GM12878 (cell line): ENCODE data around the gene SOS1. TPM values are rescaled to one million over a fixed set of nuclear protein-coding genes. Genes with fewer than 3 reads are reported as not detected.

Source experiments
- ATAC-seq: fragments of 200-7000 bp; cut with Tn5 transposase; 3 replicates; pipeline ENCODE4 v1.9.1; 2020; ENCODE audit warnings: mild to moderate bottlenecking, moderate library complexity
- BruUV-seq: library from RNA; stranded (reverse); fragments of 400-500 nt; replicated peaks from 2 replicates; lab custom pipeline; 2021; lab: Mats Ljungman, UMichigan
- CTCF ChIA-PET: fragments of 300-600 bp; sonication (Branson Sonifier 250); formaldehyde crosslinking; extraction: SDS; loops from one replicate; lab custom pipeline; 2021; ENCODE audit warnings: inconsistent platforms; lab: Yijun Ruan, JAX
- POLR2A ChIA-PET: fragments of 350-600 bp; formaldehyde crosslinking; extraction: SDS; loops from one replicate; lab custom pipeline; 2021; ENCODE audit warnings: inconsistent platforms; lab: Charles Lee
- RAD21 ChIA-PET: fragments of 300-600 bp; sonication (Branson Sonifier 250); formaldehyde crosslinking; loops from one replicate; lab custom pipeline; 2023; ENCODE audit warnings: antibody characterized with exemption; ENCODE audit not compliant: unreplicated experiment; lab: Charles Lee
- SMC1A ChIA-PET: fragments of 300-600 bp; sonication (Branson Sonifier 250); formaldehyde crosslinking; loops from one replicate; lab custom pipeline; 2023; ENCODE audit not compliant: unreplicated experiment, uncharacterized antibody; lab: Charles Lee
- DNase-seq: peaks from one replicate; pipeline ENCODE4 v3.0.0-alpha.2; 2011; ENCODE audit warnings: low read depth, low spot score
- FAIRE-seq: peaks from 3 replicates; lab custom pipeline; 2011; peaks lifted over from hg19 to GRCh38; lab: Jason Lieb, UNC
- H2AFZ ChIP-seq: 2 replicates; pipeline ENCODE4 v1.6.0; 2011; ENCODE audit warnings: low read depth, low read length, control low read depth; ENCODE audit not compliant: control insufficient read depth
- H3K27ac ChIP-seq: 2 replicates; pipeline ENCODE4 v1.5.1; 2011; ENCODE audit warnings: control low read depth; ENCODE audit not compliant: control insufficient read depth, insufficient read depth
- H3K27me3 ChIP-seq, 2 experiments: replicated peaks in 1 of 2; 2 replicates each; pipeline versions ENCODE4 v1.6.0 to v1.6.1; 2011; ENCODE audit warnings: low read length in 1 of 2; ENCODE audit not compliant: control insufficient read depth in 2 of 2, insufficient read depth in 2 of 2
- H3K36me3 ChIP-seq, 2 experiments: 2 replicates each; pipeline ENCODE4 v1.5.1; 2011; ENCODE audit warnings: low read length in 1 of 2; ENCODE audit not compliant: control insufficient read depth in 2 of 2, insufficient read depth in 2 of 2
- H3K4me1 ChIP-seq: 2 replicates; pipeline ENCODE4 v1.6.1; 2011; ENCODE audit warnings: mild to moderate bottlenecking, low read length, moderate library complexity, mixed read lengths; ENCODE audit not compliant: control insufficient read depth, insufficient read depth
- H3K4me2 ChIP-seq: 2 replicates; pipeline ENCODE4 v1.6.0; 2011; ENCODE audit warnings: control low read depth; ENCODE audit not compliant: control insufficient read depth, insufficient read depth
- H3K4me3 ChIP-seq: fragments of 200-600 bp; sonication (generic); 2 replicates; pipeline ENCODE4 v1.5.1; 2016
- H3K79me2 ChIP-seq: 2 replicates; pipeline ENCODE4 v1.6.0; 2011; ENCODE audit warnings: low read length; ENCODE audit not compliant: control insufficient read depth, insufficient read depth
- H3K9ac ChIP-seq: 2 replicates; pipeline ENCODE4 v1.8.0; 2011; ENCODE audit warnings: low read length, control low read depth, mixed read lengths; ENCODE audit not compliant: control insufficient read depth, insufficient read depth
- H3K9me3 ChIP-seq: replicated peaks from 3 replicates; pipeline ENCODE4 v1.5.1; 2011; ENCODE audit warnings: mild to moderate bottlenecking, low read length; ENCODE audit not compliant: control insufficient read depth, insufficient read depth
- H4K20me1 ChIP-seq: 2 replicates; pipeline ENCODE4 v1.6.0; 2011; ENCODE audit not compliant: control insufficient read depth, insufficient read depth
- E2F8 ChIP-seq: fragments of 450-650 bp; IDR thresholded peaks from 2 replicates; pipeline ENCODE4 v1.6.1; 2018; ENCODE audit warnings: mild to moderate bottlenecking, low read depth, moderate library complexity; ENCODE audit not compliant: partially characterized antibody
- EED ChIP-seq: sonication (generic); IDR thresholded peaks from 2 replicates; pipeline ENCODE4 v1.6.1; 2016; ENCODE audit warnings: antibody characterized with exemption, low read depth
- MLLT1 ChIP-seq: fragments of 450-650 bp; IDR thresholded peaks from 2 replicates; pipeline ENCODE4 v1.6.1; 2016; ENCODE audit warnings: mild to moderate bottlenecking
- POLR2AphosphoS5 ChIP-seq: IDR thresholded peaks from 2 replicates; pipeline ENCODE4 v1.6.1; 2011; ENCODE audit warnings: mild to moderate bottlenecking, low read length, inconsistent platforms
- RELB ChIP-seq: fragments of 450-650 bp; IDR thresholded peaks from 2 replicates; pipeline ENCODE4 v1.6.1; 2017; ENCODE audit warnings: low read depth, mild to moderate bottlenecking, moderate library complexity
- SMAD1 ChIP-seq: fragments of 450-650 bp; IDR thresholded peaks from 2 replicates; pipeline ENCODE4 v1.6.1; 2018; ENCODE audit warnings: mild to moderate bottlenecking, low read depth; ENCODE audit not compliant: partially characterized antibody
- SRF ChIP-seq, 2 experiments: IDR thresholded peaks; 2 replicates each; pipeline ENCODE4 v1.6.1; 2011; ENCODE audit warnings: low read depth in 2 of 2, low read length in 2 of 2, mild to moderate bottlenecking in 1 of 2, moderate library complexity in 1 of 2
- WGBS: methylation state at CpG from one replicate; pipeline ENCODE4 v1.1.6; 2016; ENCODE audit warnings: low lambda C conversion rate; ENCODE audit not compliant: insufficient replicate concordance, insufficient coverage; ENCODE audit errors: missing lambda C conversion rate; 5-methylcytosine and 5-hydroxymethylcytosine counted together
- in situ Hi-C: fragments of 300-500 bp; cut with MboI; formaldehyde crosslinking; loops from 9 replicates; pipeline ENCODE4 v1.14.3; 2018; ENCODE audit warnings: mixed read lengths
- intact Hi-C: fragments of 100-400 bp; cut with micrococcal nuclease; formaldehyde crosslinking; loops from one replicate; pipeline ENCODE4 v1.14.2; 2022; ENCODE audit not compliant: unreplicated experiment
- polyA plus RNA-seq, 11 experiments: library from polyadenylated mRNA; depleted of rRNA in 4 of 11; unstranded in 6 of 11; stranded (reverse) in 5 of 11; fragments of >200 nt; fragmentation: Nextera tagmentation in 4 of 11; fragmentation: Illumina TruSeq in 1 of 11; extraction: Ambion mirVana in 4 of 11; extraction: Trizol in 1 of 11; gene quantifications; 1 replicate in 1 of 11; 2 replicates in 10 of 11; pipeline versions ENCODE4 v1.2.1 to v1.2.3, GENCODE V29; 2011 to 2016; ENCODE audit warnings: inconsistent platforms in 2 of 11, missing spikeins in 2 of 11, low read depth in 1 of 11
- total RNA-seq, 4 experiments: library from RNA; depleted of rRNA in 3 of 4; stranded (reverse); fragments of >200 nt in 3 of 4; fragmentation: Illumina TruSeq in 1 of 4; extraction: Trizol in 1 of 4; gene quantifications; 2 replicates each; pipeline versions ENCODE4 v1.2.1 to v1.2.3, GENCODE V29; 2013 to 2021

SOS1 gene
- total and polyA plus RNA-seq, 10 of the 15 experiments (the other 5 are each of a cell fraction or from before 2014, with no cell fraction given): 2.1 to 24.1 (median 8.5) TPM

GRCh38 chr2:38968021-38968420 lies 152.8 kb downstream of the SOS1 start:
- Histone ChIP-seq H3K4me1 (no peaks in the 10 kb centered on the region), H3K79me2 (no peaks in the 10 kb centered on the region), H4K20me1 (no peaks in the 10 kb centered on the region), H3K9me3 (no peaks in the 10 kb centered on the region), H3K27ac (no peak overlapping the region), H3K9ac (no peak overlapping the region), H3K36me3 (no peaks in the 10 kb centered on the region), H3K4me3 (no peak overlapping the region), H3K27me3 (peaks cover 0 to 4% of the 10 kb centered on the region in 2 experiments; a peak in 2 of 4 replicates), H2AFZ (no peak overlapping the region), H3K4me2 (no peak overlapping the region)
- intact Hi-C loops (no loop called here), in situ Hi-C loops (no loop called here)
- ChIA-PET POLR2A (no interaction called here), SMC1A (interaction anchor here (1.0 kb wide), 1 partner anchor 261 kb away, joined by 3 read pairs; no protein-coding TSS in a partner anchor), CTCF (no interaction called here), RAD21 (interaction anchor here (0.6 kb wide), 1 partner anchor 20 kb away, joined by 3 read pairs; no protein-coding TSS in a partner anchor)
- no peak for TF ChIP-seq MLLT1
- no peak for TF ChIP-seq RELB
- no peak for TF ChIP-seq E2F8
- no peak for TF ChIP-seq POLR2AphosphoS5
- TF ChIP-seq EED: no peak
- no peak for TF ChIP-seq SMAD1
- TF ChIP-seq SRF (IDR thresholded peaks at IDR 0.05; ENCODE audit: low read depth in 2 of 2, low read length in 2 of 2): no peak
- DNase-seq (no peak), FAIRE-seq (no peak), ATAC-seq (no peak)
- BruUV-seq: no TSS peak
- WGBS: 97% methylated on average over 2 of the region's 2 CpGs
